Measurements from ENCODE around the gene FAT3.

FAT3 gene

GRCh38 chr11:92224407-92225124 is at the start of gene FAT3:
FAT3 (plus strand) TSS chr11:92224818; CDS start chr11:92352113, 127,295 bp downstream.
- no peak for DNase-seq

GRCh38 chr11:92179017-92179670 is 45.5 kb upstream of the FAT3 start:
- DNase-seq, result no peak

GRCh38 chr11:92180226-92180625 is 44.4 kb upstream of the FAT3 start:
- no peak for DNase-seq

- no peak for DNase-seq
Measured at GRCh38 chr11:92180664-92181251, 43.9 kb upstream of the FAT3 start.

GRCh38 chr11:92190535-92191206 is 33.9 kb upstream of the FAT3 start:
- no peak for DNase-seq

GRCh38 chr11:92192141-92192540 is 32.5 kb upstream of the FAT3 start:
- DNase-seq, result no peak

GRCh38 chr11:92198268-92198667 is 26.4 kb upstream of the FAT3 start:
- DNase-seq, result no peak

- no peak for DNase-seq
Measured at GRCh38 chr11:92199991-92200390, 24.6 kb upstream of the FAT3 start.

GRCh38 chr11:92204731-92205130 is 19.9 kb upstream of the FAT3 start:
- no peak for DNase-seq

- no peak for DNase-seq
Measured at GRCh38 chr11:92206441-92206840, 18.2 kb upstream of the FAT3 start.

GRCh38 chr11:92211576-92212167 is 12.9 kb upstream of the FAT3 start:
- DNase-seq, result no peak

- no peak for DNase-seq
Measured at GRCh38 chr11:92212530-92212929, 12.1 kb upstream of the FAT3 start.

GRCh38 chr11:92216789-92217188 is 7.8 kb upstream of the FAT3 start:
- DNase-seq, result no peak

- no peak for DNase-seq
Measured at GRCh38 chr11:92219476-92219875, 5.1 kb upstream of the FAT3 start.

GRCh38 chr11:92222701-92223100 is 1.9 kb upstream of the FAT3 start:
- no peak for DNase-seq

- no peak for DNase-seq
Measured at GRCh38 chr11:92224054-92224406, 588 bp upstream of the FAT3 start.

GRCh38 chr11:92225125-92225567 is 528 bp downstream of the FAT3 start:
- no peak for DNase-seq

- DNase-seq, result no peak
Measured at GRCh38 chr11:92225568-92226330, 1.1 kb downstream of the FAT3 start.

GRCh38 chr11:92226331-92227229 is 2.0 kb downstream of the FAT3 start:
- DNase-seq, result no peak

- no peak for DNase-seq
Measured at GRCh38 chr11:92227230-92227814, 2.7 kb downstream of the FAT3 start.

Data from stimulated activated CD8-positive, alpha-beta memory T cell treated with anti-CD3 and anti-CD28 coated beads, Interleukin-4, amount 100 ng/mL, for 48 hours (primary cell).